ENCODE data around the gene PKDCC. TPM values are rescaled to one million over a fixed set of nuclear protein-coding genes. Genes with fewer than 3 reads are reported as not detected.
A peak's percentile ranks its signal among the peaks of the same experiment; 100 is the strongest.

Gene PKDCC
- total and polyA plus RNA-seq, 2 of the 13 experiments (the other 11 are each of a cell fraction or from before 2014, with no cell fraction given): 52.6 to 58.8 TPM

GRCh38 chr2:42055573-42056514, 8.0 kb downstream of the PKDCC start (continued):
- TF ChIP-seq ZNF235 (CRISPR knock-in tag; IDR thresholded peaks at IDR 0.05; ENCODE audit: borderline replicate concordance) (no peak), ZBTB1 (CRISPR knock-in tag; IDR thresholded peaks at IDR 0.05; ENCODE audit: borderline replicate concordance) (no peak), HHEX (CRISPR knock-in tag; IDR thresholded peaks at IDR 0.05) (peak; percentile 45; the same call in 1 of the 2 replicates), ZFX (CRISPR knock-in tag; IDR thresholded peaks at IDR 0.05; ENCODE audit: low read depth) (peak; percentile 75), TCF7 (IDR thresholded peaks at IDR 0.05; ENCODE audit: low read depth) (0 out of 2 replicates have a peak, but pooled peaks have one; percentile 25), PBX3 (CRISPR knock-in tag; IDR thresholded peaks at IDR 0.05; ENCODE audit: borderline replicate concordance) (no peak), RARG (CRISPR knock-in tag; IDR thresholded peaks at IDR 0.05; ENCODE audit: low read depth) (no peak), ZNF629 (CRISPR knock-in tag; conservative IDR thresholded peaks at IDR 0.05) (peak; percentile 99), PRDM10 (CRISPR knock-in tag; IDR thresholded peaks at IDR 0.05; ENCODE audit: low read depth) (peak; percentile 67; the same call in 1 of the 2 replicates), NFKBIZ (CRISPR knock-in tag; IDR thresholded peaks at IDR 0.05) (no peak; the same call in 1 of the 2 replicates), POGZ (CRISPR knock-in tag; IDR thresholded peaks at IDR 0.05) (peak; percentile 77), MTF1 (CRISPR knock-in tag; IDR thresholded peaks at IDR 0.05) (no peak), ZNF468 (CRISPR knock-in tag; IDR thresholded peaks at IDR 0.05) (no peak), GATAD1 (CRISPR knock-in tag; IDR thresholded peaks at IDR 0.05) (peak; percentile 66), AHR (CRISPR knock-in tag; IDR thresholded peaks at IDR 0.05) (peak; percentile 40; the same call in 1 of the 2 replicates), ZNF841 (CRISPR knock-in tag; IDR thresholded peaks at IDR 0.05; ENCODE audit: borderline replicate concordance) (no peak), MYC (CRISPR knock-in tag; IDR thresholded peaks at IDR 0.05; ENCODE audit: borderline replicate concordance) (peak; percentile 48; the same call in 1 of the 2 replicates), ZNF569 (CRISPR knock-in tag; IDR thresholded peaks at IDR 0.05; ENCODE audit: borderline replicate concordance) (no peak), ZNF33B (CRISPR knock-in tag; IDR thresholded peaks at IDR 0.05) (0 out of 2 replicates have a peak, but pooled peaks have one; percentile 17), ZNF460 (CRISPR knock-in tag; IDR thresholded peaks at IDR 0.05; ENCODE audit: borderline replicate concordance) (no peak), ATAD3A (CRISPR knock-in tag; IDR thresholded peaks at IDR 0.05) (no peak), MEIS2 (CRISPR knock-in tag; IDR thresholded peaks at IDR 0.05) (peak; percentile 97), ZSCAN12 (CRISPR knock-in tag; IDR thresholded peaks at IDR 0.05) (no peak), ZNF775 (CRISPR knock-in tag; IDR thresholded peaks at IDR 0.05; ENCODE audit: borderline replicate concordance) (0 out of 2 replicates have a peak, but pooled peaks have one; percentile 59)

Data from HepG2 (cell line).